ENCODE data around the gene ATG2A.

The ATG2A gene

DNA sequence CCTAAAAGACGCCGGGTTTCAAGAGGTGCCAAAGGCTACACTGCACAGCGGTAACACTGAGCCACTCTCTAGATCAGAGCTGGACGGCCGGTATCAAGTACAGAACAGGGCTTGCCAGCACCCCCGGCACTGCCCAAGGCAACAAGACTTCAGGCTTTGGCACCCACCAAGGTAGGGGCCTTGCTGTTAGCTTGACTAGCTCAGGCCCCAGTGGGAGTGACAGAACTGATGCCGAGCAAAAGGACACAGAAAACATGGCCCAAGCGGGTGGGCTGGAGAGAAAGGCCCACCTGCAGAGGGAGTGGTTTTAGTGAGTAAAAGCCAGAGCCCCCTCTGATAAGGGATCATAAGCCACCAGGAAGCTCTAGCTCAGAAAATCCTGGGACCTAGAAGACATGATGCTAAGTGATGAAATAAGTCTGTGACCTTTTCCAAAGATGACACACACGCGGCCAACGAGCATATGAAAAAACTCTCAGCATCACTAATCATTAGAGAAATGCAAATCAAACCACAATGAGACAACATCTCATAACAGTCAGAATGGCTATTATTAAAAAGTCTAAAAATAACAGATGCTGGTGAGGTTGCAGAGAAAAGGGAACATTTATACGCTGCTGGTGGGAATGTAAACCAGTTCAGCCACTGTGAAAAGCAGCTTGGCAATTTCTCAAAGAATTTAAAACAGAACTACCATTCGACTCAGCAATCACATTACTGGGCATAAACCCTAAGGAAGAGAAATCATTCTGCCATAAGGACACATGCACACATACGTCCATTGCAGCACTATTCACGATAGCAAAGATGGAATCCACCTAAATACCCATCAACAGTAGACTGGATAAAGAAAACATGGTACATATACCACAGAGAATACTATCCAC is 51.5 kb downstream of the ATG2A start:
- TF ChIP-seq, protein P1, sequence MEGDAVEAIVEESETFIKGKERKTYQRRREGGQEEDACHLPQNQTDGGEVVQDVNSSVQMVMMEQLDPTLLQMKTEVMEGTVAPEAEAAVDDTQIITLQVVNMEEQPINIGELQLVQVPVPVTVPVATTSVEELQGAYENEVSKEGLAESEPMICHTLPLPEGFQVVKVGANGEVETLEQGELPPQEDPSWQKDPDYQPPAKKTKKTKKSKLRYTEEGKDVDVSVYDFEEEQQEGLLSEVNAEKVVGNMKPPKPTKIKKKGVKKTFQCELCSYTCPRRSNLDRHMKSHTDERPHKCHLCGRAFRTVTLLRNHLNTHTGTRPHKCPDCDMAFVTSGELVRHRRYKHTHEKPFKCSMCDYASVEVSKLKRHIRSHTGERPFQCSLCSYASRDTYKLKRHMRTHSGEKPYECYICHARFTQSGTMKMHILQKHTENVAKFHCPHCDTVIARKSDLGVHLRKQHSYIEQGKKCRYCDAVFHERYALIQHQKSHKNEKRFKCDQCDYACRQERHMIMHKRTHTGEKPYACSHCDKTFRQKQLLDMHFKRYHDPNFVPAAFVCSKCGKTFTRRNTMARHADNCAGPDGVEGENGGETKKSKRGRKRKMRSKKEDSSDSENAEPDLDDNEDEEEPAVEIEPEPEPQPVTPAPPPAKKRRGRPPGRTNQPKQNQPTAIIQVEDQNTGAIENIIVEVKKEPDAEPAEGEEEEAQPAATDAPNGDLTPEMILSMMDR (IDR thresholded peaks at IDR 0.05; ENCODE audit: insufficient read depth, low read length) = no peak
- TF ChIP-seq POLR2AphosphoS5 (IDR thresholded peaks at IDR 0.05; ENCODE audit: low read depth) = no peak
- Histone ChIP-seq H3K27me3 (ENCODE audit: insufficient read depth, poor library complexity, severe bottlenecking) (no peaks in the 10 kb centered on the region), H3K27ac (replicated peaks) (0 out of 2 replicates have a peak overlapping the region, but pooled peaks have one; percentile 1), H3K4me3 (replicated peaks; ENCODE audit: insufficient read depth, low read length) (no peak overlapping the region)
- DNase-seq (ENCODE audit: low read depth in 1 of 2, low spot score in 1 of 2) = no peak

DNA sequence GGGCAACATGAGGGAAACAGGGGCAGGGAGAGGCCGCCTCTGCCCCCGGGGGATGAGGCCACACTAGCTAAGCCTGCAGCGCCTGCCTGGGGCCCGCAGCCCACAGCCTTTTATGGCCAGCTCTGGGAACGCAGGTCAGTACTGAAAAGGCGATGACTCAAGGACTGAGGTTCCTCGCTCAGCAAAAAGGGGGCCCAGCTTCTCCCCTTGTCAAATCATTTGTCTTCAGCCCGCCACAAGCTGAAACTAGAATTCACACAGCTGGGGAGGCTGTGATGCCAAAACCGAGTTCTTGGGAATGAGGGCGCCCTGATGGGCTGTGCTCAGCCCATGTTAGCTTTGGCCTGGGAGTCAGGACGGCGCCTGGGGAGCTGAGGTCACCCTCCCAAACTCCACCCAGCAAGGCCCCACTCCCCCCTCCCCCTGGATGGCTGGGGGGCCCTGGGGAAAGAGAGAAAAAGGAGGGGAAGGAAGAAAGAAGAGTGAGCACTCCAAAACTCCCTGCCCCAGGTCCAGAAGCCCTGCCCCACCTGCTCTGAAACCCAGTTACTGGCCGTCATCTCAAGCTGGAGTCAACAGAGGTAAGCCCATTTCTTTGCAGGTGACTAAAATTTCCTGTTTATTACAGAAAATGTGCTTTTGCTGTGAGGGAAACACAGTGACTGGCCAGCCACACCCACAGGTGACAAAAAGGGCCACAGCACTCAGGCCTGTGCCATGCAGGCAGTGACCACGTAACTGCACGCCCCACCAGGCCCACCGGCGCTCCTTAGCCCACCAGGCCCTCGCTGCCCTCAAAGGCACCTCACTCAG is 52.3 kb downstream of the ATG2A start:
- no peak for DNase-seq (ENCODE audit: low read depth in 1 of 2, low spot score in 1 of 2)
- no peak overlapping the region for H3K4me3 ChIP-seq (replicated peaks; ENCODE audit: insufficient read depth, low read length)

DNA sequence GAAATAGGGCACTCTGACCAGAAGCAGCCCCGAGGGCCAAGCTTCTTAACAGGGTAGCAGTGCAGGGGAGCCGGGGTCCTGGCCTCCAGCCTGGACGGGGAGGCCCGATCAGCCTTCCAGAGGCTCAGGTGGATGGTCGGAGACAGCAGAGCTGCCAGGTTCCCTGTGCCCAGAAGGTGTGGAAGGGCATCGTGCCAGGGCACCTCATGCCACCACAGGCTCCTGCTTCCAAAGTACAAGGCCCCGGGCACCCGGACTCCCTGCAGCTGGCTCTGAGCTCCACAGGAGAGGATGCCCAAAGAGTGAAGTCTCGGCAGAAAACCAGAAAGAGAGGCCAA is 52.9 kb downstream of the ATG2A start:
- no peak for TF ChIP-seq POLR2AphosphoS5 (IDR thresholded peaks at IDR 0.05; ENCODE audit: low read depth)
- TF ChIP-seq GABPA (IDR thresholded peaks at IDR 0.05; ENCODE audit: low read depth) = no peak
- TF ChIP-seq SPI1 (IDR thresholded peaks at IDR 0.05; ENCODE audit: borderline replicate concordance, low read depth) = no peak
- TF ChIP-seq, protein P2, sequence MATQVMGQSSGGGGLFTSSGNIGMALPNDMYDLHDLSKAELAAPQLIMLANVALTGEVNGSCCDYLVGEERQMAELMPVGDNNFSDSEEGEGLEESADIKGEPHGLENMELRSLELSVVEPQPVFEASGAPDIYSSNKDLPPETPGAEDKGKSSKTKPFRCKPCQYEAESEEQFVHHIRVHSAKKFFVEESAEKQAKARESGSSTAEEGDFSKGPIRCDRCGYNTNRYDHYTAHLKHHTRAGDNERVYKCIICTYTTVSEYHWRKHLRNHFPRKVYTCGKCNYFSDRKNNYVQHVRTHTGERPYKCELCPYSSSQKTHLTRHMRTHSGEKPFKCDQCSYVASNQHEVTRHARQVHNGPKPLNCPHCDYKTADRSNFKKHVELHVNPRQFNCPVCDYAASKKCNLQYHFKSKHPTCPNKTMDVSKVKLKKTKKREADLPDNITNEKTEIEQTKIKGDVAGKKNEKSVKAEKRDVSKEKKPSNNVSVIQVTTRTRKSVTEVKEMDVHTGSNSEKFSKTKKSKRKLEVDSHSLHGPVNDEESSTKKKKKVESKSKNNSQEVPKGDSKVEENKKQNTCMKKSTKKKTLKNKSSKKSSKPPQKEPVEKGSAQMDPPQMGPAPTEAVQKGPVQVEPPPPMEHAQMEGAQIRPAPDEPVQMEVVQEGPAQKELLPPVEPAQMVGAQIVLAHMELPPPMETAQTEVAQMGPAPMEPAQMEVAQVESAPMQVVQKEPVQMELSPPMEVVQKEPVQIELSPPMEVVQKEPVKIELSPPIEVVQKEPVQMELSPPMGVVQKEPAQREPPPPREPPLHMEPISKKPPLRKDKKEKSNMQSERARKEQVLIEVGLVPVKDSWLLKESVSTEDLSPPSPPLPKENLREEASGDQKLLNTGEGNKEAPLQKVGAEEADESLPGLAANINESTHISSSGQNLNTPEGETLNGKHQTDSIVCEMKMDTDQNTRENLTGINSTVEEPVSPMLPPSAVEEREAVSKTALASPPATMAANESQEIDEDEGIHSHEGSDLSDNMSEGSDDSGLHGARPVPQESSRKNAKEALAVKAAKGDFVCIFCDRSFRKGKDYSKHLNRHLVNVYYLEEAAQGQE (IDR thresholded peaks at IDR 0.05; ENCODE audit: insufficient replicate concordance, low read depth) = no peak
- TF ChIP-seq, protein P1 (IDR thresholded peaks at IDR 0.05; ENCODE audit: insufficient read depth, low read length) = no peak
- H3K27me3 ChIP-seq (ENCODE audit: insufficient read depth, poor library complexity, severe bottlenecking) = no peaks in the 10 kb centered on the region
- H3K4me3 ChIP-seq (replicated peaks; ENCODE audit: insufficient read depth, low read length) = no peak overlapping the region
- no peak for DNase-seq (ENCODE audit: low read depth in 1 of 2, low spot score in 1 of 2)
- H3K27ac ChIP-seq (replicated peaks) = peak overlapping the region; percentile 94

More for the DNA sequence above, 52.3 kb downstream of the ATG2A start:
- TF ChIP-seq, protein P2 (IDR thresholded peaks at IDR 0.05; ENCODE audit: insufficient replicate concordance, low read depth) = no peak
- TF ChIP-seq SPI1 (IDR thresholded peaks at IDR 0.05; ENCODE audit: borderline replicate concordance, low read depth) (no peak), GABPA (IDR thresholded peaks at IDR 0.05; ENCODE audit: low read depth) (no peak), POLR2AphosphoS5 (IDR thresholded peaks at IDR 0.05; ENCODE audit: low read depth) (no peak)
- TF ChIP-seq, protein P1 (IDR thresholded peaks at IDR 0.05; ENCODE audit: insufficient read depth, low read length) = no peak
- Histone ChIP-seq H3K27ac (replicated peaks) (peak overlapping the region; percentile 94), H3K27me3 (ENCODE audit: insufficient read depth, poor library complexity, severe bottlenecking) (no peaks in the 10 kb centered on the region)

Measured in HL-60 (cell line).